AML-193 (cell line): ENCODE results near the gene COL5A2.

Source experiments
- DNase-seq, 2 experiments: peaks; one replicate each; lab custom pipeline; 2025; lab: John Stamatoyannopoulos, UW

Gene COL5A2

GRCh38 chr2:189179570-189179950 is at the start of gene COL5A2:
Gene COL5A2 (minus strand): TSS chr2:189179761. CDS start chr2:189179604, 157 bp downstream.
- DNase-seq, result no peak

- DNase-seq, result no peak
These were observed 46.5 kb upstream of the COL5A2 start for GRCh38 chr2:189226017-189226416.

- no peak for DNase-seq
These were observed 45.5 kb upstream of the COL5A2 start for GRCh38 chr2:189225032-189225431.

- no peak for DNase-seq
These were observed 43.0 kb upstream of the COL5A2 start for GRCh38 chr2:189222468-189223105.

GRCh38 chr2:189221811-189222467 is 42.4 kb upstream of the COL5A2 start:
- DNase-seq, result no peak

- DNase-seq, result no peak
These were observed 38.7 kb upstream of the COL5A2 start for GRCh38 chr2:189218236-189218635.

GRCh38 chr2:189217541-189217940 is 38.0 kb upstream of the COL5A2 start:
- no peak for DNase-seq

- no peak for DNase-seq
These were observed 37.5 kb upstream of the COL5A2 start for GRCh38 chr2:189217051-189217450.

- DNase-seq, result no peak
These were observed 34.9 kb upstream of the COL5A2 start for GRCh38 chr2:189214484-189214883.

GRCh38 chr2:189213250-189213649 is 33.7 kb upstream of the COL5A2 start:
- no peak for DNase-seq

GRCh38 chr2:189210250-189211087 is 30.9 kb upstream of the COL5A2 start:
- no peak for DNase-seq

GRCh38 chr2:189208254-189208653 is 28.7 kb upstream of the COL5A2 start:
- DNase-seq, result no peak

- no peak for DNase-seq
These were observed 24.9 kb upstream of the COL5A2 start for GRCh38 chr2:189204322-189204941.

GRCh38 chr2:189203177-189203799 is 23.7 kb upstream of the COL5A2 start:
- no peak for DNase-seq

- DNase-seq, result no peak
These were observed 20.2 kb upstream of the COL5A2 start for GRCh38 chr2:189199797-189200196.

- no peak for DNase-seq
These were observed 13.2 kb upstream of the COL5A2 start for GRCh38 chr2:189192766-189193165.

- DNase-seq, result no peak
These were observed 12.2 kb upstream of the COL5A2 start for GRCh38 chr2:189191766-189192165.

GRCh38 chr2:189190685-189191084 is 11.1 kb upstream of the COL5A2 start:
- no peak for DNase-seq

- DNase-seq, result no peak
These were observed 8.7 kb upstream of the COL5A2 start for GRCh38 chr2:189188115-189188805.

- DNase-seq, result no peak
These were observed 3.6 kb upstream of the COL5A2 start for GRCh38 chr2:189183170-189183569.

- DNase-seq, result no peak
These were observed 2.1 kb upstream of the COL5A2 start for GRCh38 chr2:189181706-189182105.
